Stimulated activated CD8-positive, alpha-beta memory T cell treated with anti-CD3 and anti-CD28 coated beads, Interleukin-12 subunit alpha, Interleukin-12 subunit beta, amount 100 ng/mL, for 1 hour (primary cell): ENCODE measurements around the gene APOD.

ENCODE experiments used
- DNase-seq: peaks from one replicate; pipeline ENCODE4 v3.0.0-alpha.2; 2020; ENCODE audit warnings: low read depth

The APOD gene

GRCh38 chr3:195587406-195587805, 3.7 kb upstream of the APOD start:
- DNase-seq: no peak

- no peak for DNase-seq
These were observed 767 bp upstream of the APOD start for GRCh38 chr3:195584543-195584870.

DNA sequence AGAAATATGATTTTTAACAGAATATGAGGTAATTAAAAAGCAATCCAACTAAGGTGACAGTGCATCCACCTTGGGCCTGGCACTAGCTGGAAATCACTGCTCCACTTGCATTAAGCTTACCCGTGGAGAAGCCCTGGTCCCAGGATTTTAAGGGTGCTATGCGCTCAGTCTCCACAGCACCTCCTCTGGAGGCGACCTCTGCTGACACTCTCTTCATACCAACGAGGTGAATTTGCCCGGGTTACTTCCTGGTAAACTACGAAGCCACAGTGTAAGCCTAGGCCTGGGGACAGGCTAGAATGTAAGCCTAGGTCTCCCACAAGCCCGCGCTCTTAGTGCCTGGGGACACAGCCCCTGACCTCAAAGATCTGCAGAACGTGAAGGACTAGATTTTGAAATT, 793 bp downstream of the APOD start:
- DNase-seq: no peak

DNA sequence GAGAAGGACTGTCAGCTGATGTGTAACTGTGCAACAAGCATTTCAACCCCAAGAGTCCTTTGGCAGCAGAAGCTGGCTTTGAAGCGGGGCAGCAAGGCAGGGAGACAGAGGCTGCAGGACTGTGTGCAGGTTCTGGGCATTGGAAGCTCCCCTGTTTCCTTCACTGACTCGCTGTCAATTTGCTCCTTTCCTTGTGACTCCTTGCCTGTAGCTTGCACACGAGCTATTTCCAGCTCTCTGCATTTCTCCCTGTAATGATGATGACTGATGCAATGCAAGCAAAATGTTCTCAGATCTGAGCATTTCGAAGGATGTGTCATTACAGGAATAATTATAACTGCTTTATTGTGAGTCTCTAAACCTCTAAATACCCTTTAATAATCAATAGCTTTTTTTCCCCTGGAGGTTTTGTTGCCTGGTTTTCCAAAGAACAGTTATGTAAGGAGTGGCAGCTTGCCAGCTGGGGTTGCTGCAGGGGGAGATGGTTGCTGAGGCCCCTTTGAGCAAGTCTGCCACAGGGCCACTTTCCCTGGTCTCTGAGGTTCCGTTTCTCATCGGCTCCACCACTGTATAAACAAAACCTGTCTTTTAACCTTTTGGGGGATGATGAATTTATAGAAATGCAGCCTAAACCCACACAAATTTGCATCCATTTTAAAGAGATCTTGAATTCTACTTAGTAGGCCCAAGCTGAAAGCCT, 2.8 kb downstream of the APOD start:
- no peak for DNase-seq

- no peak for DNase-seq
These were observed 4.5 kb downstream of the APOD start for GRCh38 chr3:195579281-195579680.

- no peak for DNase-seq
These were observed 5.2 kb downstream of the APOD start for GRCh38 chr3:195578565-195578964.

DNA sequence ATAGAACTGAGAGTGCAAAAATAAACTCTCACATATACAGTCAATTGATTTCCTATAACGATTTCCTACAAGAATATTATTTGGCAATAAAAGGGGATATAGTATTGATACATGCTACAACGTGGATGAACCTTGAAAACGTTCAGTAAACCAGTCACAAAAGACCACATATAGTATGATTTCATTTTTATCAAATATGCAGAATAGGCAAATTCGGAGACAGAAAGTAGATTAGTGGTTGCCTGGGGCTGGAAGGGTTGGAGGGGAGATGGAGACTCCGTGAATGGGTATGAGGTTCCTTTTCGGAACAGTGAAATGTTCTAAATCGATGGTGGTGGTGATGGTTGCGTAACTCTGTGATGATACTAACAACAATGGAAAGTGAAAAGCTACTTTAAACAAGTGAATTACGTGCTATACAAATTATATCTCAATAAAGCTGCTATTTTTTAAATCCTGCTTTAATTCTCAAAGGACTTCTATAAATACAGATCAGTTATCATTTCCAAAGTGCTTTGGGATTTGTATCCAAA, 6.0 kb downstream of the APOD start:
- no peak for DNase-seq

DNA sequence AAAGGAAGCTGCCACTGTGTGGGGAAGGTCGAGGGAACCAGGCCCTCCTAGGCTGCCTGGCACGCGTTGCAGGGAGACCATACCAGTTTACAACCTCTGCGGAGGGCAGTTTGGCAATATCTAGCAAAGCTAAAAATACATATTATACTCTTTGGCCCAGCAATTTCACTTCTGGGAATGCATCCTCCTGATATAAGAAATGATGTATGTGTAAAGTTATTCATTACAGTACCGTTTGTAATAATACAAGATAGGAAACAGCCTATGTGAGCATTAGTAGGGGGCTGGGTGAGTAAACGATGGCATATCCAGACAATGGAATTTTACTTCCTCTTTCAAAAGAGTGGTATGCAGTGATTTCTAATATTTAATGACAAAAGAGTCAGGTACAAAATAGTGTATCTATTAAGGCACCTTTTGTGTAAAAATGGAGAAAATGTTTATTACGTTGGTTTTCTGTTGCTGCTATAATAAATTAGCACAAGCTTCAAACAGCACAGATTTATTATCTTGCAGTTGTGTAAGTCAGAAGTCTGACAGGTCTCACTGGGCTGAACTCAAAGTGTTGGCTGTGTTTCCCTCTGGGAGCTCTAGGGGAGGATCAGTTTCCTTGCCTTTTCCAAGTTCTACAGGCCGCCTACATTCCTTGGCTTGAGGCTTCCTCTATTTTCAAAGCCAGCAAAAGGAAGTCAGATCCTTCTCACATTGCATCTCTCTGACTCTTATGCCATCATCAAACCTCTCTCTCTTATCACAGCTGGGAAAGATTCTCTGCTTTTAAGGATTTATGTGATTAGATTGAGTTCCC, 9.0 kb downstream of the APOD start:
- no peak for DNase-seq

DNA sequence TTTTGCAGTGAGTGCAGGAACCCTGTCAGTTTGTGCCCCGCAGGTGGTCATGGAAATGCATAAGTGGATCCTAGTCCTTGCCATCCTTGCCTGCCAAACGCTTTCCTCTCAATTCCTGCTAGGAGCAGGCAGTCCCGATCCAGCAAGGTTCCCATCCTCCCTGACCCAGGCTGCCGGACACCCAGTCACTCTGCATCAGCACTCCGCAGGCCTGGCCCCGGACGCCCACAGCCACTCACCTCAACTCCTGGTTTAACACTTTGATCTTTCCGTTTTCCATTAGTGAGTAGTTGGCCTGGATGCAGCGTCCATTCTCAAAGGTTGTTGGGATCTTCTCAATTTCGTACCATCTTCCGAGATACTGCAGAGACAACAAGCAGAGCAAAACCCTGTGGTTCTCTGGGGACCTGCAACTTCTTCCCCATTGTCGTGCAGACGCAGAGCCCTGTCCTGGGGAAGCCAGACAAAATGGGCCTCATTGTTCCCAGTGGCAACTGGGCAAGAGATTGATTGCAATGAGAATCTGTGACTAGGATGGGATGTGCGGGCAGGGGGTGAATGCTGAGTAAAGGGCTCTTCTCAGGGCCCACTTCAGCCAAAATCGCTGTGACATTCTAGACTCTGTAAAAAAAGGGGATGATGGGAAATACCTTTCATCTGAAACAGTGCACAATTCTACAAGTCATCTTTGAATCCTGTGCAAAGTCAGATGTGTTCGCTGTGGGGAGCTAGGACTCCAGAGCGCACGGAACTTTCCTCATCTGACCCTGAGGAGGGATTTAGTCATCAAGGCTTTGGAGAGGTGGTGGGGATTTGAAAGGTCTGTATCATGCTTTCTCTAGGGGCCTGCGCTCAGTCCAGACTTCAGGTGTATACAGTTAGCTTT, 9.9 kb downstream of the APOD start:
- no peak for DNase-seq

- no peak for DNase-seq
These were observed 12.4 kb downstream of the APOD start for GRCh38 chr3:195571361-195571760.

DNA sequence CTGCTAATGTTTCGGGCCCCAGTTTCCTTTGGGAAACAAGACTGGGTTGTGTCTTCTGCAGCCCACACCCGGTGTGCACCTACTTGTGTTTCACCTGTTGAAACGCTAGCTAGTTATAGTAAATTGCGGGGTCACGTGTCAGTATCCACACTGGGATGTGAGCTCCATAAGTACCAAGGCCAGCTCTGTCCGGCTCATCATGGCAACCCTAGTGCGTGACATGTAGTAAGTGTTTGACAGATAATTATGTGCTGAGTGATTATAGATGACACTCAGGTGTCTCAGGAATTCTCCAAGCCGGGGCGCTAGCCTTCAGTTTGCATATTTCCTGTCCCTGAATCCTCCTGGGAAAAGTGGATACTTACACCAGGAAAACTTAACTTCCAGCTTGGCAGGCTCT, 12.8 kb downstream of the APOD start:
- no peak for DNase-seq

DNA sequence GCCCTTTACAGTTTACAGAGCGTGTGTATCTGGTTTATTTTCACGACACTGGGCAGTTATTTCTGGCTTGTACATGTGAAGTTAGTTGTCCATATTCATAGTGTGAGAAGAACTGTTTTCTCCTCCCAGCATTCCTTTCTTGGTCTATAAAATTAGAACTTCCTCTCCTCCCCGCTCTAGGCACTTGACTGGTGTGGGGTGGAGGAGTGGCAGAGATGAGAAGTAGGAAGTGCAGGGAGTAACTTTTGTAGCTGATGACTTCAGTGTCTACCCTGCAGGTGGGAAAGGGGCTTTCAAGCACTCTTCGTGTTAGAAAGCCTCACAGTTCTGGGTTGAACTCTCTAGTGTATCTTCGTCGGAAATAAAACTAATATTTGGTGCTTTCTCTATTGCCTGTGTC, 13.4 kb downstream of the APOD start:
- no peak for DNase-seq

DNA sequence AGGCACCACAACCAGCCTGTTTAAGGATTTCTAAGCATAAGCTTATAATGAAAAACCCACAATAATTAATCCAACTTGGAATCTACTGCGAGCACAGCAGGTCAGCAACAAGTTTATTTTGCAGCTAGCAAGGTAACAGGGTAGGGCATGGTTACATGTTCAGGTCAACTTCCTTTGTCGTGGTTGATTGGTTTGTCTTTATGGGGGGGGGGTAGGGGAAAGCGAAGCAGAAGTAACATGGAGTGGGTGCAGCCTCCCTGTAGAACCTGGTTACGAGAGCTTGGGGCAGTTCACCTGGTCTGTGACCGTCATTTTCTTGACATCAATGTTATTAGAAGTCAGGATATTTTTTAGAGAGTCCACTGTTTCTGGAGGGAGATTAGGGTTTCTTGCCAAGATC, 15.1 kb downstream of the APOD start:
- DNase-seq: no peak

GRCh38 chr3:195566797-195567196, 16.9 kb downstream of the APOD start:
- DNase-seq: no peak

DNA sequence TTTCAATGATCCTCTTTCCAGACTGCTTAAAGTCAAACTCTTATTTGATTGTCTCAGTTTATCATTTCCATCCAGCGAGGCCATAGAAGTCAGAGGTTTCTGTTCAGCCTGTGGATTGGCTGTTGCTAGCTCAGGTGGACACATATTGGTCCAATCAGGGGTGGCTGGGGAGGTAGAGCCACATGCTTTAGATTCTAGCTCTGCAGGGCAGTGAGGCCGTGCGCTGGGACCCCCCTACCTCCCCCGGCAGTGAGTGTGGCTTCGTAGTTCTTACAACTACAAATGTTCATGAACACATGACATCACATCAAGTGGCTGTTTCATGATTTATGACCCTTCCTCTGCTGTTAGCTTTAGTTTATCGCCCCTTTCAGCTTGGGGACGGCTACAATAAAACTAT, 18.0 kb downstream of the APOD start:
- DNase-seq: no peak

GRCh38 chr3:195563317-195563716, 20.4 kb downstream of the APOD start:
- no peak for DNase-seq

DNA sequence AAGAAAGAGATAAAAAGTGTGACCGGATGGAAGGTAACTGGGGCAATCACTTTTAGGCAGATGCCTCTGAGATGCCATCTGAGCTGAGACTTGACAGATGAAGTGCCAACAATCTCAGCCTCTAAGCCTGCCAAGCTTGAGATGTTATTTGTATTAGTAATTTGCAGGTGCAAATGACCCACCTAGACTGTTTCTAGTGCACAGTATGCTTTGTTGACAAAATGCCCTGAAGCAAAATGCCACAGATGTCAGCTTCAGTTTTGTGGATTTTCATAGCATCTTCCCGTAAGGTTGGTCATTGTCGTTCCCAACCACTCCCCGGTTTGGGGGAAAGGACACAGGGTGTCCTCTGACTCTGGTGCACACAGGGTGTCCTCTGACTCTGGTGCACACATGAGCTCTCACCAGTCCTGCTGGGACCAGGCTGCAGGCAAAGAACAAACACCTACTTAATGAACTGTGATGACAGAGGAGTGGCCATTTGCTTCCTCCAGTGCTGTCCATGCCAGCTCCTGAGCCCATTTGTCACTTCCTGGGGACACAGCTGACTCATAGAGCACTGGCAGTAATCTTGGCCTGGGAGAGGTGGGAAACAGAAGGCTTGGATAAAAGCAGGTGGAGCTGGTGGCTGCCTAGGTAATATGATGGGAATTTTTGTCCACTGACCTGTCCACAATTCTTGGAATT, 23.9 kb downstream of the APOD start:
- no peak for DNase-seq

DNA sequence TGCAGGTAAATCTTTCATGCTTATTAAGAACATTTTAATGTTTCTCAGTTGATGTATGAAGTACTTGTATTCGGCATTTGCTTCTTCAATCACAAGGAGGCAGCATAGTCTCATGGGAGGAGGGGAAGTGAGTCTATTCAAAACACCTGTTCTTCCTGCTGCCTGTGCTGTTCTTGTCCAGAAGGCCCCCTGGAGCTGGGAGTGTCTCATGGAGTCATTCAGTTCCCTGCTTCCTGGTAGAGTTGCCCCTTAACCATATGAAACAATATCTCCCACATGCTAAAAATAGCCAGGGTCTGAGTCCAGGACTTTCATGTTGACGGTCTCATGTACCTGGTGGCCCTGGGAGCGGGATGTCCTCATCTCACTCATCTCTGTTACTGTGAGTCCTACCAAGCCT, 25.1 kb downstream of the APOD start:
- DNase-seq: no peak

DNA sequence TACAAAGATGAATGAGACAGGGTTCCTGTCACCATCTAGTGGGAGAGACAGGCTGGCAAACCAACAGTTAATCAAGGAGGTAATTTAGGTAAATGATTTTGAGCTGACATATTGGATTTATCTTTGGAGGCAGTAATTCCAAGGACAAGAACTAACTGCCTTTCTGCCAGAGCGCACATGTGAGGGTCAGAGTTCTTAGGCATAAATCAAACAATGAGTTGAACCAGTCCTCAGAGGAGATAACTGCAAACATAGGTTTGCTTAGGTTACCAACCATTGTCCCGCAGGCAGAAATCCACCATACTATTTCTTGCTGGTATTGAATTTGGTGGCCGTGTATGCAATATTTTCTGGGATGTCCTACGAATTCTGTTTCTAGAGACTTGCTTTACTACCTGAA, 26.4 kb downstream of the APOD start:
- DNase-seq: no peak

DNA sequence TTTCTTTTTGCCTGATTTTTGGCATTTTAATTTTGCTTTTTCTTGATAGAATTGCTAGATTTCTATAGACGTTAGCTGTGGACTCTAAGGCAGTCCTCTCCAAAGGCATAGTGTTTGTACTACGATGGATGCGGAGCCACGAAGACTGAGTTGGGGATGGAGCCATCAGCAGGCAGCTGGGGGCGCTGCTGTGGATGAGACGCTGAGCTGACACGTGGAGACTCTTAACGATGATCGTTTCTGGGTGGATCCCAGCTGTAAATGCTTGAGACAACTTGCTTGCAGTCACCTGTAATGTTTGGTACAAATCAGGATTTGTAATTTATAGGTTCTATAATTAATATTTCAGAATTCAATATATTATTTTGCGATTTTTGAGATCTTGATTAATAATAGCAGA, 27.4 kb downstream of the APOD start:
- no peak for DNase-seq

GRCh38 chr3:195555110-195555509, 28.6 kb downstream of the APOD start:
- no peak for DNase-seq

DNA sequence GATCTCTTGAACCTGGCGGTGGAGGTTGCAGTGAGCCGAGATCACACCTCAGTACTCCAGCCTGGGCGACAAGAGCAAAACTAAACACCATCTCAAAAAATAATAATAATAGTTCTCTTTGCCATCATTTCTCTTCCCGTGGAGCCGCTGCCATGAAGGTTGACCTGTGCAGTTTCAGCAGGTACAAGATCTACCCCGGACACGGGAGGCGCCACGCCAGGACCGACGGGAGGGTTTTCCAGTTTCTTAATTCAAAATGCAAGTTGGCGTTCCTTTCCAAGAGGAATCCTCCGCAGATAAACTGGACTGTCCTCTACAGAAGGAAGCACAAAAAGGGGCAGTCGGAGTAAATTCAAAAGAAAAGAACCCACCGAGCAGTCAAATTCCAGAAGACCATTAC, 29.3 kb downstream of the APOD start:
- no peak for DNase-seq
